HG03280 (cell line): ENCODE data around the gene MKKS.
A peak's percentile ranks its signal among the peaks of the same experiment; 100 is the strongest.

Experiments used
- ATAC-seq: cut with Tn5 transposase; IDR thresholded peaks from one replicate; pipeline ENCODE4 v1.9.1; 2021; ENCODE audit warnings: mild to moderate bottlenecking, moderate library complexity; ENCODE audit not compliant: unreplicated experiment

MKKS gene

GRCh38 chr20:10433623-10434466 is at the start of gene MKKS:
Gene MKKS (minus strand): TSS chr20:10434222. CDS start chr20:10413514, 20,708 bp downstream.
- peak; percentile 65 for ATAC-seq

- ATAC-seq: no peak
These were observed 49.7 kb upstream of the MKKS start for GRCh38 chr20:10483691-10484090.

GRCh38 chr20:10481676-10482075 is 47.7 kb upstream of the MKKS start:
- ATAC-seq: no peak

- ATAC-seq: no peak
These were observed 44.9 kb upstream of the MKKS start for GRCh38 chr20:10478930-10479329.

- ATAC-seq: peak; percentile 68
These were observed 44.2 kb upstream of the MKKS start for GRCh38 chr20:10478205-10478604.

GRCh38 chr20:10476319-10476724 is 42.3 kb upstream of the MKKS start:
- peak; percentile 71 for ATAC-seq

- ATAC-seq: no peak
These were observed 41.2 kb upstream of the MKKS start for GRCh38 chr20:10475225-10475624.

GRCh38 chr20:10474606-10475184 is 40.7 kb upstream of the MKKS start:
- ATAC-seq: no peak

GRCh38 chr20:10472871-10473270 is 38.8 kb upstream of the MKKS start:
- no peak for ATAC-seq

GRCh38 chr20:10470276-10470675 is 36.3 kb upstream of the MKKS start:
- ATAC-seq: no peak

- ATAC-seq: no peak
These were observed 35.6 kb upstream of the MKKS start for GRCh38 chr20:10469599-10469998.

- no peak for ATAC-seq
These were observed 35.0 kb upstream of the MKKS start for GRCh38 chr20:10469056-10469455.

- no peak for ATAC-seq
These were observed 34.4 kb upstream of the MKKS start for GRCh38 chr20:10468340-10468845.

GRCh38 chr20:10467681-10468339 is 33.8 kb upstream of the MKKS start:
- no peak for ATAC-seq

GRCh38 chr20:10466855-10467254 is 32.8 kb upstream of the MKKS start:
- ATAC-seq: no peak

GRCh38 chr20:10466325-10466724 is 32.3 kb upstream of the MKKS start:
- no peak for ATAC-seq

- ATAC-seq: no peak
These were observed 31.1 kb upstream of the MKKS start for GRCh38 chr20:10465135-10465534.

- ATAC-seq: no peak
These were observed 29.6 kb upstream of the MKKS start for GRCh38 chr20:10463622-10464021.

GRCh38 chr20:10462516-10462915 is 28.5 kb upstream of the MKKS start:
- no peak for ATAC-seq

- no peak for ATAC-seq
These were observed 27.5 kb upstream of the MKKS start for GRCh38 chr20:10461495-10461894.

- no peak for ATAC-seq
These were observed 20.2 kb upstream of the MKKS start for GRCh38 chr20:10454151-10454750.
